WTC11 (cell line): ENCODE data around the gene AFF3. TPM values are rescaled to one million over a fixed set of nuclear protein-coding genes. Genes with fewer than 3 reads are reported as not detected.

ENCODE experiments used
- AFF4 ChIP-seq: sonication (generic); formaldehyde crosslinking; IDR thresholded peaks from 2 replicates; pipeline ENCODE4 v1.8.1; 2023; ENCODE audit warnings: mild to moderate bottlenecking, missing genetic modification reagents, borderline replicate concordance
- CREM ChIP-seq: sonication (generic); formaldehyde crosslinking; IDR thresholded peaks from 2 replicates; pipeline ENCODE4 v1.8.1; 2022; ENCODE audit warnings: mild to moderate bottlenecking, missing genetic modification reagents, moderate library complexity
- CTCF ChIP-seq: fragments of 200-600 bp; IDR thresholded peaks from 2 replicates; pipeline ENCODE4 v1.8.0; 2022; ENCODE audit warnings: antibody characterized with exemption
- GRHL2 ChIP-seq: fragments of 250-450 bp; sonication (Bioruptor Pico); IDR thresholded peaks from 2 replicates; pipeline ENCODE4 v1.8.0; 2022; ENCODE audit warnings: mild to moderate bottlenecking, moderate library complexity; ENCODE audit not compliant: insufficient replicate concordance, severe bottlenecking
- NR2C2 ChIP-seq: sonication (generic); formaldehyde crosslinking; IDR thresholded peaks from 2 replicates; pipeline ENCODE4 v1.8.0; 2022; ENCODE audit warnings: mild to moderate bottlenecking, missing genetic modification reagents
- PRDM15 ChIP-seq: sonication (generic); formaldehyde crosslinking; IDR thresholded peaks from 2 replicates; pipeline ENCODE4 v1.8.0; 2022; ENCODE audit warnings: missing genetic modification reagents
- RELA ChIP-seq: sonication (generic); formaldehyde crosslinking; IDR thresholded peaks from 2 replicates; pipeline ENCODE4 v1.8.1; 2022; ENCODE audit warnings: missing genetic modification reagents, mild to moderate bottlenecking, borderline replicate concordance
- STAT6 ChIP-seq: sonication (generic); formaldehyde crosslinking; conservative IDR thresholded peaks from 2 replicates; pipeline ENCODE4 v1.8.1; 2023; ENCODE audit warnings: mild to moderate bottlenecking, low read depth, missing genetic modification reagents, moderate library complexity
- ZNF317 ChIP-seq: sonication (generic); formaldehyde crosslinking; IDR thresholded peaks from 2 replicates; pipeline ENCODE4 v1.8.1; 2023; ENCODE audit warnings: low read depth, mild to moderate bottlenecking, moderate library complexity, missing genetic modification reagents, borderline replicate concordance
- ZNF512 ChIP-seq: sonication (generic); formaldehyde crosslinking; IDR thresholded peaks from 2 replicates; pipeline ENCODE4 v1.8.1; 2022; ENCODE audit warnings: missing genetic modification reagents, borderline replicate concordance
- ZSCAN18 ChIP-seq: fragments of 250-450 bp; sonication (Bioruptor Pico); IDR thresholded peaks from 2 replicates; pipeline ENCODE4 v2.1.2; 2022; ENCODE audit warnings: mild to moderate bottlenecking, moderate library complexity
- total RNA-seq: library from RNA; stranded (reverse); gene quantifications from 3 replicates; pipeline ENCODE4 v1.2.3, GENCODE V29; 2021

Gene AFF3
- total RNA-seq, 1 experiment from 2014 or later: 1.2 TPM

GRCh38 chr2:99765731-99766318 is 376.6 kb downstream of the AFF3 start (continued):
- TF ChIP-seq CREM (CRISPR knock-in tag) (no peak), PRDM15 (CRISPR knock-in tag) (no peak), NR2C2 (CRISPR knock-in tag) (no peak), CTCF (no peak), STAT6 (CRISPR knock-in tag) (no peak), RELA (CRISPR knock-in tag) (no peak), ZNF317 (CRISPR knock-in tag) (no peak), ZSCAN18 (CRISPR knock-in tag) (no peak), ZNF512 (CRISPR knock-in tag) (no peak), AFF4 (CRISPR knock-in tag) (no peak), GRHL2 (no peak)
- TF ChIP-seq, all 79 proteins: peak for 0
